Smooth muscle cell (in vitro differentiated cells): ENCODE data around the gene NCS1. TPM values are rescaled to one million over a fixed set of nuclear protein-coding genes. Genes with fewer than 3 reads are reported as not detected.

Source experiments
- DNase-seq: peaks from one replicate; lab custom pipeline; 2025; ENCODE audit not compliant: unreplicated experiment; lab: John Stamatoyannopoulos, UW
- H2AFZ ChIP-seq: fragments of 200-600 bp; sonication (generic); 2 replicates; pipeline ENCODE4 v1.6.0; 2016; ENCODE audit warnings: antibody characterized with exemption, low read depth, mild to moderate bottlenecking
- H3F3A ChIP-seq: fragments of 200-600 bp; sonication (generic); 2 replicates; pipeline ENCODE4 v1.6.0; 2017; ENCODE audit warnings: antibody characterized with exemption, low read depth
- H3K27ac ChIP-seq: fragments of 200-600 bp; sonication (generic); 2 replicates; pipeline ENCODE4 v1.5.1; 2016; ENCODE audit warnings: low read depth, mild to moderate bottlenecking
- H3K27me3 ChIP-seq: fragments of 200-600 bp; sonication (generic); 2 replicates; pipeline ENCODE4 v1.6.1; 2016; ENCODE audit warnings: low read depth, mild to moderate bottlenecking
- H3K36me3 ChIP-seq: fragments of 200-600 bp; sonication (generic); 2 replicates; pipeline ENCODE4 v1.5.1; 2016; ENCODE audit warnings: low read depth
- H3K4me1 ChIP-seq: fragments of 200-600 bp; sonication (generic); 2 replicates; pipeline ENCODE4 v1.5.1; 2016; ENCODE audit warnings: low read depth
- H3K4me2 ChIP-seq: fragments of 200-600 bp; sonication (generic); 2 replicates; pipeline ENCODE4 v1.6.0; 2016; ENCODE audit warnings: mild to moderate bottlenecking
- H3K4me3 ChIP-seq: fragments of 200-600 bp; sonication (generic); 2 replicates; pipeline ENCODE4 v1.5.1; 2016; ENCODE audit warnings: mild to moderate bottlenecking
- H3K79me2 ChIP-seq: fragments of 200-600 bp; sonication (generic); 2 replicates; pipeline ENCODE4 v1.6.0; 2016; ENCODE audit warnings: low read depth, mild to moderate bottlenecking
- H3K9ac ChIP-seq: fragments of 200-600 bp; sonication (generic); 2 replicates; pipeline ENCODE4 v1.6.0; 2016; ENCODE audit warnings: low read depth
- H3K9me3 ChIP-seq: fragments of 200-600 bp; sonication (generic); replicated peaks from 2 replicates; pipeline ENCODE4 v1.5.1; 2016; ENCODE audit warnings: low read depth
- H4K20me1 ChIP-seq: fragments of 200-600 bp; sonication (generic); 2 replicates; pipeline ENCODE4 v1.6.0; 2016; ENCODE audit warnings: low read depth
- WGBS: methylation state at CpG from one replicate; pipeline ENCODE4 v1.1.7; 2016; ENCODE audit warnings: low lambda C conversion rate; 5-methylcytosine and 5-hydroxymethylcytosine counted together
- polyA plus RNA-seq: library from polyadenylated mRNA; unstranded; fragments of >200 nt; fragmentation: Nextera tagmentation; extraction: Ambion mirVana; gene quantifications from 2 replicates; pipeline ENCODE4 v1.2.1, GENCODE V29; 2016
- total RNA-seq: library from RNA; depleted of rRNA; stranded (reverse); fragments of >200 nt; gene quantifications from 2 replicates; pipeline ENCODE4 v1.2.3, GENCODE V29; 2014
- TF ChIP-seq, protein P1 (sequence below): fragments of 200-600 bp; sonication (generic); IDR thresholded peaks from 2 replicates; pipeline ENCODE4 v1.5.1; 2017; ENCODE audit warnings: borderline replicate concordance, mild to moderate bottlenecking, antibody characterized with exemption; ENCODE audit not compliant: insufficient read depth, poor library complexity, severe bottlenecking

NCS1 gene
- 28.0 and 39.8 TPM in 2 replicates for total RNA-seq
- 49.7 and 59.3 TPM in 2 replicates for polyA plus RNA-seq

DNA sequence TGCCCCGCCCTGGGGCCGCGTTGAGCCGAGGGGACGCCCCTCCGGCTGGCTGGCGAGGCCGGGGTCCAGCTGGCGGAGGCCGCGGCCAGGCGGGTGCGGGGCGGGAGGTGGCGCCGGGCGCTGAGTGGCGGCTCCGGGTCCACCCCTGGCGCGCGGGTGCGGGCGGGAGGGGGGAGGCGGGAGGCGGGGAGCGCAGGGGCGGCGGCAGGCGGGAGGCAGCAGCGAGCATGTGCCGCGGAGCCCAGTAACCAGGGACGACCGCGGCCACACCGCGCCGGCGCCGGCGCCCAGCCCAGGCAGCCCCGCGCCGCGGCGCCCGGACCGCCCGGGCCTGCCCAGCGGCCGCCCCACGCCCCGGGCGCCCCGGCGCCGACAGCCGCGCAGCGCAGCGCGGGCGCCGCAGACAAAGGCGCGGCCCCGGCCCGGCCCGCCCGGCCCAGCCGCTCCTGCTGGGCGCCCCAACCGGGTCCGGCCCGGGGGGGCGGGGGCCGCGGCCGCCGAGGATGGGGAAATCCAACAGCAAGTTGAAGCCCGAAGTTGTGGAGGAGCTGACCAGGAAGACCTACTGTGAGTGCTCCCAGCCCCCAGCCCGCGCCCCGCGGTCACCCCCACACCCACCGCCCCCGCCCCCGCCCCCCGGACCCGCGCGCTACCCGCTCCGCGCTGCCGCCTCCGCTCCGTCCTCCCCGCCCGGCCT, at the start of gene NCS1:
Gene NCS1 (plus strand): TSS at position 244 of the 697 bp plus-strand sequence. CDS start 260 bp downstream, at position 504.
- H3K4me2 ChIP-seq, result peak within 1 kb of the TSS; percentile 98
- H2AFZ ChIP-seq, result peak within 1 kb of the TSS; percentile 99
- H3F3A ChIP-seq, result peaks cover 6% of the 10 kb centered on the region
- no peaks in the 10 kb centered on the region for H3K27me3 ChIP-seq
- peak within 1 kb of the TSS; percentile 90 for H3K9ac ChIP-seq
- peaks cover 46% of the 10 kb centered on the region for H3K79me2 ChIP-seq
- WGBS, result 0% methylated on average over 21 of the region's 101 CpGs
- peak within 1 kb of the TSS; percentile 88 for H3K4me3 ChIP-seq
- H3K36me3 ChIP-seq, result no peaks in the 10 kb centered on the region
- no peaks in the 10 kb centered on the region for H3K9me3 ChIP-seq
- TF ChIP-seq, protein P1, sequence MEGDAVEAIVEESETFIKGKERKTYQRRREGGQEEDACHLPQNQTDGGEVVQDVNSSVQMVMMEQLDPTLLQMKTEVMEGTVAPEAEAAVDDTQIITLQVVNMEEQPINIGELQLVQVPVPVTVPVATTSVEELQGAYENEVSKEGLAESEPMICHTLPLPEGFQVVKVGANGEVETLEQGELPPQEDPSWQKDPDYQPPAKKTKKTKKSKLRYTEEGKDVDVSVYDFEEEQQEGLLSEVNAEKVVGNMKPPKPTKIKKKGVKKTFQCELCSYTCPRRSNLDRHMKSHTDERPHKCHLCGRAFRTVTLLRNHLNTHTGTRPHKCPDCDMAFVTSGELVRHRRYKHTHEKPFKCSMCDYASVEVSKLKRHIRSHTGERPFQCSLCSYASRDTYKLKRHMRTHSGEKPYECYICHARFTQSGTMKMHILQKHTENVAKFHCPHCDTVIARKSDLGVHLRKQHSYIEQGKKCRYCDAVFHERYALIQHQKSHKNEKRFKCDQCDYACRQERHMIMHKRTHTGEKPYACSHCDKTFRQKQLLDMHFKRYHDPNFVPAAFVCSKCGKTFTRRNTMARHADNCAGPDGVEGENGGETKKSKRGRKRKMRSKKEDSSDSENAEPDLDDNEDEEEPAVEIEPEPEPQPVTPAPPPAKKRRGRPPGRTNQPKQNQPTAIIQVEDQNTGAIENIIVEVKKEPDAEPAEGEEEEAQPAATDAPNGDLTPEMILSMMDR, result no peak
- no peaks in the 10 kb centered on the region for H3K4me1 ChIP-seq
- peak; percentile 51 for DNase-seq
- peaks cover 43% of the 10 kb centered on the region for H4K20me1 ChIP-seq
- peak within 1 kb of the TSS; percentile 76 for H3K27ac ChIP-seq

DNA sequence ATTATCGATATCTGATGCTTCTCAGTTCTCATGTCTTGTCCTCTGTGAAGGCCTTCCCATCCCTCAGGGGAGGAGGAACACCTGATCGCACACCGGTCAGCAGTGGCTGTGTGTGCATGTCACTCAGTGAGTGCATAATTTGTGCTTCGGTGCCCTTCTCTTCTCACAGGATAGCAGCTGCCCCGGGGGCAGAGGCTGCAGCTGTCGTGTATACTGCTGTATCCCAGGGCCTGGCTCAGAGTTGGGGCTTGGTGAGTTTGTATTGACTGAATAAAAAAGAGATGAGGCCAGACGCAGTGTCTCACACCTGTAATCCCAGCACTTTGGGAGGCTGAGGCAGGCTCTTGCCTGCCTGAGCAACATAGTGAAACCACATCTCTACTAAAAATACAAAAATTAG, 49.7 kb upstream of the NCS1 start:
- H3K4me1 ChIP-seq, result peaks cover 18% of the 10 kb centered on the region
- H3K9ac ChIP-seq, result no peak overlapping the region
- H3K4me3 ChIP-seq, result no peak overlapping the region
- H3K36me3 ChIP-seq, result no peaks in the 10 kb centered on the region
- WGBS, result 88% methylated on average over 7 of the region's 7 CpGs
- H2AFZ ChIP-seq, result no peak overlapping the region
- peaks cover 7% of the 10 kb centered on the region for H3K79me2 ChIP-seq
- DNase-seq, result no peak
- no peak overlapping the region for H3K27ac ChIP-seq
- no peaks in the 10 kb centered on the region for H3K27me3 ChIP-seq
- peaks cover 27% of the 10 kb centered on the region for H4K20me1 ChIP-seq
- TF ChIP-seq, protein P1, result no peak
- H3F3A ChIP-seq, result peaks cover 16% of the 10 kb centered on the region
- no peak overlapping the region for H3K4me2 ChIP-seq
- H3K9me3 ChIP-seq, result no peaks in the 10 kb centered on the region

DNA sequence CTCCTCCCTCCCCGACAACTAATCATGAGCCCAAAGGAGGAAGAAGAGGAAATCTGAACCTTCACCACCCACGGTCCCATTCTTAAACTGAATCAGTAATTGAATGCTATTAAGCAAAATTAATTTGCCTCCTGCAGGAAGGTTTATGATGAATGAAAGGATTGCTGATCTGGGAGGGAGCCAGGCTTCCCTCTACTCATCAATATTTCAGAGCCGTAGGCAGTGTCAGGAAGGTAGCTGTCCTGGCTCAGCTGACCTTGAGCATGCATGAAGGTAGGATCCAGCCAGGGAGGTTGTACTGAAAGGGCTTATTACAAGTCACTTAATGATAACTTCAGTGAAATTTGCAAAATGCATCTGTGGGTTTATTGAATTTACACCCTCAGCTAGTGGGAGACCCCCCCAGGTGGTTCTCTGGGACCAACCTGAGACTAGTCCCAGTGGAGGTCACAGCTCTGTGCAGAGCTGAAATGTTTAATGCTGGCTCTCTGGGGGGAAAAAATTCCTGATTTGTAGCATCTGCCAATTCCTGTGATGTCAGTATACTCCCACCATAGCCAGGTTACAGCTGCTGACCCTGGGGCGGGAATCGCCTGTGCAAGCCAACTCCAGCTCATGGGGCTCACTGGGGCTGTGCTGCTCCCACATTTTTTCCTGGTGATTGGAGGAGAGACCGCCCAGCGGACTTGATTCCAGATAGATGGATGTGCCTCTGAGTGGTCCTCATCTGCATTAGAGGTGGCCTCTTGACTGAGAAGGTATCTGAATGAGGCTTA, 47.9 kb upstream of the NCS1 start:
- H3K27me3 ChIP-seq, result no peaks in the 10 kb centered on the region
- TF ChIP-seq, protein P1, result no peak
- no peaks in the 10 kb centered on the region for H3K36me3 ChIP-seq
- H4K20me1 ChIP-seq, result peaks cover 12% of the 10 kb centered on the region
- no peak overlapping the region for H3K4me3 ChIP-seq
- H3K9me3 ChIP-seq, result no peaks in the 10 kb centered on the region
- peaks cover 30% of the 10 kb centered on the region for H3F3A ChIP-seq
- H3K4me2 ChIP-seq, result no peak overlapping the region
- H3K4me1 ChIP-seq, result peaks cover 13% of the 10 kb centered on the region
- DNase-seq, result no peak
- no peak overlapping the region for H3K27ac ChIP-seq
- H2AFZ ChIP-seq, result no peak overlapping the region
- 90% methylated on average over 7 of the region's 7 CpGs for WGBS
- no peak overlapping the region for H3K9ac ChIP-seq
- peaks cover 7% of the 10 kb centered on the region for H3K79me2 ChIP-seq
